ENCODE data around the gene RASSF7.

Gene RASSF7

GRCh38 chr11:598005-598680 is 37.4 kb downstream of the RASSF7 start:
- TF ChIP-seq CTCF (IDR thresholded peaks at IDR 0.05; ENCODE audit: insufficient read depth, low read length, poor library complexity, severe bottlenecking): no peak
- H3K4me3 ChIP-seq (replicated peaks; ENCODE audit: low read depth, low read length): no peak overlapping the region
- DNase-seq (ENCODE audit: extremely low read depth, insufficient read length): no peak
- H3K27me3 ChIP-seq (replicated peaks; ENCODE audit: control insufficient read depth, insufficient read depth, low read length): no peaks in the 10 kb centered on the region
- peaks cover 41% of the 10 kb centered on the region for H3K36me3 ChIP-seq (ENCODE audit: control insufficient read depth, insufficient read depth, low read length)

- no peak for TF ChIP-seq CTCF (IDR thresholded peaks at IDR 0.05; ENCODE audit: insufficient read depth, low read length, poor library complexity, severe bottlenecking)
- H3K36me3 ChIP-seq (ENCODE audit: control insufficient read depth, insufficient read depth, low read length): peaks cover 41% of the 10 kb centered on the region
- H3K27me3 ChIP-seq (replicated peaks; ENCODE audit: control insufficient read depth, insufficient read depth, low read length): no peaks in the 10 kb centered on the region
- no peak for DNase-seq (ENCODE audit: extremely low read depth, insufficient read length)
- no peak overlapping the region for H3K4me3 ChIP-seq (replicated peaks; ENCODE audit: low read depth, low read length)
These were observed 40.9 kb downstream of the RASSF7 start for GRCh38 chr11:601573-602245.

- no peaks in the 10 kb centered on the region for H3K27me3 ChIP-seq (replicated peaks; ENCODE audit: control insufficient read depth, insufficient read depth, low read length)
- no peak for DNase-seq (ENCODE audit: extremely low read depth, insufficient read length)
- no peak overlapping the region for H3K4me3 ChIP-seq (replicated peaks; ENCODE audit: low read depth, low read length)
- no peak for TF ChIP-seq CTCF (IDR thresholded peaks at IDR 0.05; ENCODE audit: insufficient read depth, low read length, poor library complexity, severe bottlenecking)
- H3K36me3 ChIP-seq (ENCODE audit: control insufficient read depth, insufficient read depth, low read length): peaks cover 35% of the 10 kb centered on the region
These were observed 42.4 kb downstream of the RASSF7 start for GRCh38 chr11:603154-603553.

GRCh38 chr11:605286-606129 is 44.7 kb downstream of the RASSF7 start:
- H3K36me3 ChIP-seq (ENCODE audit: control insufficient read depth, insufficient read depth, low read length): peaks cover 38% of the 10 kb centered on the region
- no peak for TF ChIP-seq CTCF (IDR thresholded peaks at IDR 0.05; ENCODE audit: insufficient read depth, low read length, poor library complexity, severe bottlenecking)
- H3K27me3 ChIP-seq (replicated peaks; ENCODE audit: control insufficient read depth, insufficient read depth, low read length): no peaks in the 10 kb centered on the region
- no peak overlapping the region for H3K4me3 ChIP-seq (replicated peaks; ENCODE audit: low read depth, low read length)
- no peak for DNase-seq (ENCODE audit: extremely low read depth, insufficient read length)

GRCh38 chr11:606245-606644 is 45.5 kb downstream of the RASSF7 start:
- TF ChIP-seq CTCF (IDR thresholded peaks at IDR 0.05; ENCODE audit: insufficient read depth, low read length, poor library complexity, severe bottlenecking): no peak
- Histone ChIP-seq H3K27me3 (replicated peaks; ENCODE audit: control insufficient read depth, insufficient read depth, low read length) (no peaks in the 10 kb centered on the region), H3K36me3 (ENCODE audit: control insufficient read depth, insufficient read depth, low read length) (peaks cover 45% of the 10 kb centered on the region), H3K4me3 (replicated peaks; ENCODE audit: low read depth, low read length) (no peak overlapping the region)
- DNase-seq (ENCODE audit: extremely low read depth, insufficient read length): no peak
